AG09309 (cell line): ENCODE results near the gene UQCC2.

Experiments used
- DNase-seq: peaks from one replicate; pipeline ENCODE4 v3.0.0-alpha.2; 2010; ENCODE audit warnings: low read depth
- H3K4me3 ChIP-seq: 2 replicates; pipeline ENCODE4 v1.5.1; 2011; ENCODE audit warnings: mild to moderate bottlenecking, low read depth, low read length, moderate library complexity; ENCODE audit not compliant: control insufficient read depth
- TF ChIP-seq, protein P1 (sequence below): IDR thresholded peaks from 2 replicates; pipeline ENCODE4 v1.5.1; 2011; ENCODE audit warnings: mild to moderate bottlenecking, low read depth, low read length, inconsistent platforms; ENCODE audit not compliant: insufficient read depth, control insufficient read depth; ENCODE audit errors: missing control alignments

Gene UQCC2

DNA sequence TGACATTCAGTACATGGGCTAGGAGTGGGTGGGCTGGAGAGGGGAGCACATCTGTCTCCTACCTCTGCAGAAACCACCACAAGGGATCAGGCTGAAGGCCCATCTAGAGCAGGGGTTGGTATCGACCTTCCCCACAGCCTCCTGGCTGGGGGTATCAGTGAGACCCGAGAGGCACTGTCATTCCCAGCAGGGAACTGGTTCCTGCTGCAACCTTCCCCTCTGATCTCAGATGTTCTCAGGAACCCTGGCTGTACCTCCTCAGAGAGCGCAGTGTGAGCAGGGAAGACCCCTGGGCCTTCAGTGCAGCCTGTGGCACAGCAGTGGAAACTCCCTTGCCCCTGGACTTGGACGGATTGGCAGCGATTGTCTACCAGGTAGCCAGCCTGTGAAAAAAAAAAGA is 27.4 kb upstream of the UQCC2 start:
- no peak overlapping the region for H3K4me3 ChIP-seq
- TF ChIP-seq, protein P1, sequence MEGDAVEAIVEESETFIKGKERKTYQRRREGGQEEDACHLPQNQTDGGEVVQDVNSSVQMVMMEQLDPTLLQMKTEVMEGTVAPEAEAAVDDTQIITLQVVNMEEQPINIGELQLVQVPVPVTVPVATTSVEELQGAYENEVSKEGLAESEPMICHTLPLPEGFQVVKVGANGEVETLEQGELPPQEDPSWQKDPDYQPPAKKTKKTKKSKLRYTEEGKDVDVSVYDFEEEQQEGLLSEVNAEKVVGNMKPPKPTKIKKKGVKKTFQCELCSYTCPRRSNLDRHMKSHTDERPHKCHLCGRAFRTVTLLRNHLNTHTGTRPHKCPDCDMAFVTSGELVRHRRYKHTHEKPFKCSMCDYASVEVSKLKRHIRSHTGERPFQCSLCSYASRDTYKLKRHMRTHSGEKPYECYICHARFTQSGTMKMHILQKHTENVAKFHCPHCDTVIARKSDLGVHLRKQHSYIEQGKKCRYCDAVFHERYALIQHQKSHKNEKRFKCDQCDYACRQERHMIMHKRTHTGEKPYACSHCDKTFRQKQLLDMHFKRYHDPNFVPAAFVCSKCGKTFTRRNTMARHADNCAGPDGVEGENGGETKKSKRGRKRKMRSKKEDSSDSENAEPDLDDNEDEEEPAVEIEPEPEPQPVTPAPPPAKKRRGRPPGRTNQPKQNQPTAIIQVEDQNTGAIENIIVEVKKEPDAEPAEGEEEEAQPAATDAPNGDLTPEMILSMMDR = no peak
- no peak for DNase-seq

DNA sequence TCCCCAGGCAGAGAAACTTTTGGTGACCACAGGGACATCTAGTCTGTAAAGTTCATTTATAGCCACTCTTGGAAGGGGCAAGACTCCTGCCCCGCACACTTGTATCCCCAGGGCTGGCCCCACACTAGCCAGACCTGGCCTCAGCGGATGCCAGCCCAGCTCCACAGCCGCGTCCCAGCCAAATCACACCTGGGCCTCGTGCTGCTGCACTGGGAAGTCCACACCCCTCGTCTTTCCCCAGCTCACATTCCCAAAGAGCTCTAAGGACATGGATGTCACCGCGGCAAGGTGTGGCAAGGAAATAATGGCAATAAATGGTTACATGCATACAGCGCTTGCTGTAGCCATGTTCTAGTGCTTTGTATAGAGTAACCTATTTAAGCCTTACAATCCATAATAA is 26.7 kb upstream of the UQCC2 start:
- DNase-seq = no peak
- no peak overlapping the region for H3K4me3 ChIP-seq
- TF ChIP-seq, protein P1 = no peak

DNA sequence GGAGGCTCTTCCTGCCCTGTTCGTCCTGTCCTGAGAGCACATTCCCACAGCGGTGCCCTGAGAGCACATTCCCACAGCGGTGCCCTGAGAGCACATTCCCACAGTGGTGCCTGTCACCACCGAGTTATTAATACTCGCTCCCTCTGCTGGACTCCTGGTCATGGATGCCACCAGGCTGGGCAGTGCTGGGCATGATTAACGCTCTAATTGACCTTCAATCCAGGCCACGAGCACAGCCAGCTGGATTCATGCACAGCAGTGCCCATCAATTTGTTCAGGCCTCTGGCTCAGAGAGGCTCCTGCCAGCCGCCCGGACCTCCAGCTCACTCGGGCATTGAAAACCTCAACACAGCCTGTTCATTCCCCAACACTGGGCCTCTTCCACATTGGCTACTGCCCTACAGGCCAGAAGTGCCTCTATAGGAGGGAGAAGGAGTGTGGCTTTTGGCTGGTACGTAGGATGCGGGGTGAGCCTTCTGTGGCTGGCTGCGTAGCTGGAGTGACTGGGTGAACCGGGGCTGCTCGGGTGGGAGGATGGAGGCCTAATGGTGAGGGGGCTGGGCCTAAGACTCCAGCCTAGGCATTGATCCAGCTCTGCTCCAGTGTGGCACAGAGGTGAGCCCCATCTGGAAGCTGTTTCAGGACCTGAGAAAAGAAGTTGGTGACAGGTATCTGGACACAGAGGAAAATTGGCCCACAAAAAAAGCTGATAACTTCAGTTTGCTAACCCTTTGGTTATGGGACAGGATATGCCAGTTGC is 25.9 kb upstream of the UQCC2 start:
- TF ChIP-seq, protein P1 = no peak
- no peak overlapping the region for H3K4me3 ChIP-seq
- DNase-seq = no peak

DNA sequence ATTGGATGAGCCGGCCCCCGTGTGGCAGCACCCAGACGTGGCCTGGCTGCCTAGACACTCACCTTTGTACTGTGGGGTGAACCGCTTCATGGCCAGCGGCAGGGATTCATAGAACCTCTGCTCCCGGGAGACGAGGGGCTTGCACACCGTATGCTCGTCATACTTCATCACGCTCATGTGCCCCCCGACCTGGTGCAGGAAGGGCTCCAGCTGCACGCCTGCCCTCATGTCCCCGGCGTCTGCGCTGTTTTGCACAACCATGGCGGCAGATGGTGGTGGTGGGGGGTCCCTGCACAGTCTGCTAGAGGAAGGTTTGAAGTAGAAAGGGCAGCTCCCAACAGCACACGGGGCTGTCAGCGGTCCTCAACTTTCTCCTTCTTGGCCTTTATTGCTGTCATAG is 23.7 kb upstream of the UQCC2 start:
- TF ChIP-seq, protein P1 = no peak
- H3K4me3 ChIP-seq = no peak overlapping the region
- DNase-seq = no peak

DNA sequence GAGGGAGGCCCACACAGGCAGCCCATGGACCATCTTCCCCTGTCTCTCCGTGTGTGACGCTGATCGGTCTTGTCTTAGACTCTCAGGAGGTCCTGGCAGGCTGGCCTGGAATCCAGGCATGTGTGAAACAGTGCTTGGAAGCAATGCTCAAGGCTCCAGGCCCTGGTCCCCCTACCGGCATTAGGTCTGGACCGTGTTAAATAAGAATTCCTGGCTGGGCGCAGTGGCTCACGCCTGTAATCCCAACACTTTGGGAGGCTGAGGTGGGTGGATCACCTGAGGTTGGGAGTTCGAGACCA is 22.2 kb upstream of the UQCC2 start:
- no peak for DNase-seq
- H3K4me3 ChIP-seq = no peak overlapping the region
- TF ChIP-seq, protein P1 = no peak

DNA sequence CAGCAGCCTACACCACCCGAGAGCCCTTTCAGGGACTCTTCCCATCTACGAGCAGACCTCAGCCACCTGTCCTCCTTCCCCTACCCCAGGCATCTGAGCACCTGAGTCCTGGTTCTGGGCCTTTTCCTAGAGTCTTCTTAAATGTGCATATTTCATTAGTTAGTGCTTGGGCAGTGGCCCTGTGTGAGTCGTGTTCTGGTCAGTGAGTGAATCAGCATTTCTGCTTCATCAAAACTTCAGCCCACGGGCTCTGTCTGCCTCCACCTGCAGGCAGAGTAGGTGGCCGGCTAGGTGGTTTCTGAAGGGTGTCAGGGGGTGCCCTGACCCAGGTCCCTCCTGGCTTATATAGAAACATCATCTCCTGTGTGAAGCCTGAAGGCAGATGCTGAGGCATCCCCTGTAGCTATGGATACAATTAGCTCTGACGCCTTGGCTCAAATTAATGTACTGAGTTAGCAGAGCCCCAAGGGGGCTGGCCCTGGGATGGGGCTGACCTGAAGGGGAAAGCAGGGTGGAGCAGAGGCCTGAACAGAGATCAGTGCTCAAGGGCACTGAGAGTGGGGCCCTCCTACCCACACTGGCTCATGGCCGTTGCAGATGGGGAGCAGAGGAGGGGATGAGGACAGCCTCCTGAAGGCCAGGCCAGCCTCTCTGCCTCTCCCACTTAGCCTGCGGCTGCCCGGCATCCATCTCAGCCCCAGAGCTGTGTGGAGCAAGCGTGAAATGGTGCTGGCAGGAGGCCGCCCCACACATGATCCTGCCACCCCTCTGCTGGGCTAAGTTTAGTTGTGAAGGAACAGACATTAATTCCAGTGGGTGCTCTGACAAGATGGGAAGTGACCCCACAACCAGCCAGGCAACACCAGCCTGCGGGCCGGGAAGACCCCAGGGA is 21.6 kb upstream of the UQCC2 start:
- no peak overlapping the region for H3K4me3 ChIP-seq
- DNase-seq = no peak
- TF ChIP-seq, protein P1 = no peak

DNA sequence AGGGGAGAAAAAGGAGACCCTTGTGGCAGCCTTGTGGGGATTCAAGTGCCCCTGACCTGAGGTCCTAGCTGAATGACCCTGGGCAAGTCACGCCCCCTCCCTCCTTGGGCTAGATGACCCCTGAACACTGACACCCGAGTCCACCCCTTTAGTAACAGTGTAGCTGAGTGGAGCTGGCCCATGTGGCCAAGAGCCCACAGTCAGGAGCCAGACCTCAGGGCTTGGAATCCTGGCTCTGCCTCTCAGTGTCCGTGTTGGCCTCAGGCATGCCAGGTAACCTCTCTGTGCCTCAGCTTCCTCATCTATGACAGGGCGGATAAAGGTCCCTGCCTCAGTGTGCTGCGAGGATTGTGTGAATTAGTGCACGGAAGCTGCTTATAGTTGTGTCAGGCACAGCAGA is 20.9 kb upstream of the UQCC2 start:
- H3K4me3 ChIP-seq = no peak overlapping the region
- no peak for DNase-seq
- TF ChIP-seq, protein P1 = no peak
